HG03558 (cell line): Measurements from ENCODE around the gene GREB1L.
"Not testable (repeated sequence)": the region's sequence is repeated elsewhere in the genome, so short reads cannot be mapped to it uniquely, and the experiment has no call there.

Experiments used
- ATAC-seq: cut with Tn5 transposase; IDR thresholded peaks from one replicate; pipeline ENCODE4 v1.9.1; 2021; ENCODE audit warnings: moderate number of reproducible peaks; ENCODE audit not compliant: unreplicated experiment; ENCODE audit errors: extremely low read depth

The GREB1L gene

GRCh38 chr18:21262244-21262643 is 20.2 kb downstream of the GREB1L start:
- no peak for ATAC-seq

- ATAC-seq, result no peak
Observed at GRCh38 chr18:21262979-21263378, 20.9 kb downstream of the GREB1L start.

GRCh38 chr18:21264651-21265050 is 22.6 kb downstream of the GREB1L start:
- ATAC-seq, result no peak

- ATAC-seq, result no peak
Observed at GRCh38 chr18:21265971-21266673, 24.1 kb downstream of the GREB1L start.

GRCh38 chr18:21267400-21267799 is 25.4 kb downstream of the GREB1L start:
- no peak for ATAC-seq

GRCh38 chr18:21269349-21269748 is 27.3 kb downstream of the GREB1L start:
- ATAC-seq, result no peak

- ATAC-seq, result no peak
Observed at GRCh38 chr18:21270453-21270852, 28.4 kb downstream of the GREB1L start.

- no peak for ATAC-seq
Observed at GRCh38 chr18:21272016-21272579, 30.1 kb downstream of the GREB1L start.

- ATAC-seq, result no peak
Observed at GRCh38 chr18:21273568-21273967, 31.5 kb downstream of the GREB1L start.

- no peak for ATAC-seq
Observed at GRCh38 chr18:21275645-21276044, 33.6 kb downstream of the GREB1L start.

GRCh38 chr18:21277578-21277977 is 35.5 kb downstream of the GREB1L start:
- no peak for ATAC-seq

GRCh38 chr18:21278218-21278617 is 36.2 kb downstream of the GREB1L start:
- not testable (repeated sequence) for ATAC-seq

- ATAC-seq, result no peak
Observed at GRCh38 chr18:21281603-21282002, 39.6 kb downstream of the GREB1L start.

- ATAC-seq, result no peak
Observed at GRCh38 chr18:21284540-21284939, 42.5 kb downstream of the GREB1L start.

- no peak for ATAC-seq
Observed at GRCh38 chr18:21289827-21290226, 47.8 kb downstream of the GREB1L start.

- no peak for ATAC-seq
Observed at GRCh38 chr18:21291106-21291505, 49.1 kb downstream of the GREB1L start.

GRCh38 chr18:21293479-21293878 is 51.4 kb downstream of the GREB1L start:
- no peak for ATAC-seq

GRCh38 chr18:21295101-21295500 is 53.1 kb downstream of the GREB1L start:
- no peak for ATAC-seq

- no peak for ATAC-seq
Observed at GRCh38 chr18:21296045-21296444, 54.0 kb downstream of the GREB1L start.

GRCh38 chr18:21298351-21298750 is 56.3 kb downstream of the GREB1L start:
- no peak for ATAC-seq

- no peak for ATAC-seq
Observed at GRCh38 chr18:21300035-21300907, 58.2 kb downstream of the GREB1L start.
